H9 (cell line): Measurements from ENCODE around the gene SQOR. TPM values are rescaled to one million over a fixed set of nuclear protein-coding genes. Genes with fewer than 3 reads are reported as not detected.
A peak's percentile ranks its signal among the peaks of the same experiment; 100 is the strongest.

Experiments
- DNase-seq: peaks from one replicate; pipeline ENCODE4 v3.0.0-alpha.2; 2017
- H2AFZ ChIP-seq: one replicate; pipeline ENCODE4 v1.6.1; 2013; ENCODE audit warnings: mild to moderate bottlenecking, low read length, control low read depth, moderate library complexity
- H2AK5ac ChIP-seq: 2 replicates; pipeline ENCODE4 v1.6.1; 2013; ENCODE audit warnings: low read length, control low read depth, mixed read lengths; ENCODE audit not compliant: insufficient read length
- H2BK120ac ChIP-seq: one replicate; pipeline ENCODE4 v1.6.1; 2013; ENCODE audit warnings: low read depth, mild to moderate bottlenecking, low read length, control low read depth, inconsistent platforms; ENCODE audit not compliant: poor library complexity, severe bottlenecking
- H2BK12ac ChIP-seq: 2 replicates; pipeline ENCODE4 v1.6.1; 2013; ENCODE audit warnings: low read length, control low read depth, mixed read lengths, low read depth; ENCODE audit not compliant: insufficient read length
- H2BK15ac ChIP-seq: 2 replicates; pipeline ENCODE4 v1.6.1; 2013; ENCODE audit warnings: low read depth, low read length, control low read depth
- H2BK20ac ChIP-seq: one replicate; pipeline ENCODE4 v1.6.1; 2013; ENCODE audit warnings: low read depth, mild to moderate bottlenecking, low read length, control low read depth, inconsistent platforms; ENCODE audit not compliant: poor library complexity, severe bottlenecking
- H2BK5ac ChIP-seq: 2 replicates; pipeline ENCODE4 v1.6.1; 2013; ENCODE audit warnings: low read length, control low read depth, mixed read lengths; ENCODE audit not compliant: insufficient read length
- H3K14ac ChIP-seq: 2 replicates; pipeline ENCODE4 v1.6.1; 2013; ENCODE audit warnings: low read length, control low read depth; ENCODE audit not compliant: insufficient read depth
- H3K18ac ChIP-seq: 2 replicates; pipeline ENCODE4 v1.6.1; 2013; ENCODE audit warnings: low read depth, mild to moderate bottlenecking, mixed read lengths, low read length, control low read depth; ENCODE audit not compliant: insufficient read length
- H3K23ac ChIP-seq: 2 replicates; pipeline ENCODE4 v1.6.1; 2013; ENCODE audit warnings: low read length, control low read depth, mixed read lengths, low read depth; ENCODE audit not compliant: insufficient read length
- H3K23me2 ChIP-seq: 2 replicates; pipeline ENCODE4 v1.6.1; 2013; ENCODE audit warnings: low read depth, mild to moderate bottlenecking, mixed read lengths, low read length, control low read depth; ENCODE audit not compliant: insufficient read length, poor library complexity, severe bottlenecking
- H3K27ac ChIP-seq: 2 replicates; pipeline ENCODE4 v1.5.1; 2013; ENCODE audit warnings: low read length, control low read depth, mixed read lengths, low read depth; ENCODE audit not compliant: insufficient read length
- H3K27me3 ChIP-seq: 2 replicates; pipeline ENCODE4 v1.6.1; 2013; ENCODE audit warnings: low read length, control low read depth, inconsistent platforms; ENCODE audit not compliant: insufficient read depth
- H3K4ac ChIP-seq: 2 replicates; pipeline ENCODE4 v1.6.1; 2013; ENCODE audit warnings: low read depth, mild to moderate bottlenecking, control low read depth, inconsistent platforms, low read length, moderate library complexity
- H3K4me1 ChIP-seq: 2 replicates; pipeline ENCODE4 v1.6.1; 2013; ENCODE audit warnings: low read length, control low read depth, inconsistent platforms; ENCODE audit not compliant: insufficient read depth
- H3K4me2 ChIP-seq: 2 replicates; pipeline ENCODE4 v1.6.1; 2013; ENCODE audit warnings: low read length, control low read depth, mixed read lengths; ENCODE audit not compliant: insufficient read length, insufficient read depth
- H3K56ac ChIP-seq: 2 replicates; pipeline ENCODE4 v1.6.1; 2013; ENCODE audit warnings: low read depth, mild to moderate bottlenecking, mixed read lengths, low read length, control low read depth; ENCODE audit not compliant: insufficient read length
- H3K79me1 ChIP-seq: 2 replicates; pipeline ENCODE4 v1.6.1; 2013; ENCODE audit warnings: low read depth, mild to moderate bottlenecking, moderate library complexity, low read length, control low read depth, inconsistent platforms; ENCODE audit not compliant: insufficient read depth, poor library complexity, severe bottlenecking
- H3K79me2 ChIP-seq: 2 replicates; pipeline ENCODE4 v1.6.1; 2013; ENCODE audit warnings: low read length, control low read depth, inconsistent platforms; ENCODE audit not compliant: insufficient read depth
- H3K9ac ChIP-seq: 2 replicates; pipeline ENCODE4 v1.6.1; 2013; ENCODE audit warnings: low read length, control low read depth, mixed read lengths; ENCODE audit not compliant: insufficient read length; ENCODE audit errors: extremely low read depth
- H3K9me3 ChIP-seq: one replicate; pipeline ENCODE4 v1.6.1; 2013; ENCODE audit warnings: low read depth, low read length, inconsistent platforms; ENCODE audit not compliant: control insufficient read depth
- H3T11ph ChIP-seq: one replicate; pipeline ENCODE4 v1.6.1; 2013; ENCODE audit warnings: mild to moderate bottlenecking, low read length, control low read depth, inconsistent platforms
- H4K20me1 ChIP-seq: one replicate; pipeline ENCODE4 v1.6.1; 2013; ENCODE audit not compliant: control insufficient read depth, insufficient read length, insufficient read depth
- H4K5ac ChIP-seq: 2 replicates; pipeline ENCODE4 v1.6.1; 2013; ENCODE audit warnings: low read depth, mild to moderate bottlenecking, mixed read lengths, low read length, control low read depth; ENCODE audit not compliant: insufficient read length
- H4K8ac ChIP-seq: replicated peaks from 2 replicates; pipeline ENCODE4 v1.6.1; 2013; ENCODE audit warnings: low read length, control low read depth, mixed read lengths, low read depth; ENCODE audit not compliant: insufficient read length
- H4K91ac ChIP-seq: 2 replicates; pipeline ENCODE4 v1.6.1; 2013; ENCODE audit warnings: low read depth, mild to moderate bottlenecking, moderate library complexity, mixed read lengths, low read length, control low read depth; ENCODE audit not compliant: insufficient read length
- H3K27ac Mint-ChIP-seq, 3 experiments: 2 replicates in 2 of 3; 3 replicates in 1 of 3; pipeline ENCODE4 v1.8.0; 2020 to 2021; ENCODE audit warnings: mixed read lengths in 3 of 3, mild to moderate bottlenecking in 1 of 3, moderate library complexity in 1 of 3
- H3K27me3 Mint-ChIP-seq: 2 replicates; pipeline ENCODE4 v1.8.0; 2021; ENCODE audit warnings: low read depth, mild to moderate bottlenecking, moderate library complexity, mixed read lengths
- H3K36me3 Mint-ChIP-seq, 3 experiments: 2 replicates in 2 of 3; 3 replicates in 1 of 3; pipeline ENCODE4 v1.8.0; 2020 to 2021; ENCODE audit warnings: low read depth in 3 of 3, mixed read lengths in 3 of 3; ENCODE audit not compliant: insufficient read depth in 1 of 3
- H3K4me1 Mint-ChIP-seq, 2 experiments: 2 replicates each; pipeline ENCODE4 v1.8.0; 2020; ENCODE audit warnings: mixed read lengths in 2 of 2
- H3K4me3 Mint-ChIP-seq, 2 experiments: 2 replicates in 1 of 2; 3 replicates in 1 of 2; pipeline ENCODE4 v1.8.0; 2020 to 2021; ENCODE audit warnings: mild to moderate bottlenecking in 2 of 2, mixed read lengths in 2 of 2, moderate library complexity in 1 of 2
- H3K9me3 Mint-ChIP-seq, 2 experiments: 2 replicates in 1 of 2; 3 replicates in 1 of 2; pipeline ENCODE4 v1.8.0; 2020; ENCODE audit warnings: mild to moderate bottlenecking in 2 of 2, mixed read lengths in 2 of 2, moderate library complexity in 1 of 2
- WGBS: extraction: QIAGEN DNeasy Blood & Tissue Kit; methylation state at CpG from one replicate; pipeline ENCODE4 v1.1.7; 2013; ENCODE audit warnings: missing lambda C conversion rate, low lambda C conversion rate, mixed read lengths; ENCODE audit not compliant: insufficient read length; ENCODE audit errors: extremely low coverage; 5-methylcytosine and 5-hydroxymethylcytosine counted together
- total RNA-seq: library from RNA; stranded (reverse); gene quantifications from 2 replicates; pipeline ENCODE4 v1.2.1, GENCODE V29; 2021
- TF ChIP-seq, protein P1 (sequence below): fragments of 200-600 bp; sonication (generic); conservative IDR thresholded peaks from 3 replicates; pipeline ENCODE4 v1.8.0; 2021; ENCODE audit warnings: antibody characterized with exemption, mild to moderate bottlenecking

SQOR gene
- total RNA-seq, 1 experiment from 2014 or later: 0.17 TPM

DNA sequence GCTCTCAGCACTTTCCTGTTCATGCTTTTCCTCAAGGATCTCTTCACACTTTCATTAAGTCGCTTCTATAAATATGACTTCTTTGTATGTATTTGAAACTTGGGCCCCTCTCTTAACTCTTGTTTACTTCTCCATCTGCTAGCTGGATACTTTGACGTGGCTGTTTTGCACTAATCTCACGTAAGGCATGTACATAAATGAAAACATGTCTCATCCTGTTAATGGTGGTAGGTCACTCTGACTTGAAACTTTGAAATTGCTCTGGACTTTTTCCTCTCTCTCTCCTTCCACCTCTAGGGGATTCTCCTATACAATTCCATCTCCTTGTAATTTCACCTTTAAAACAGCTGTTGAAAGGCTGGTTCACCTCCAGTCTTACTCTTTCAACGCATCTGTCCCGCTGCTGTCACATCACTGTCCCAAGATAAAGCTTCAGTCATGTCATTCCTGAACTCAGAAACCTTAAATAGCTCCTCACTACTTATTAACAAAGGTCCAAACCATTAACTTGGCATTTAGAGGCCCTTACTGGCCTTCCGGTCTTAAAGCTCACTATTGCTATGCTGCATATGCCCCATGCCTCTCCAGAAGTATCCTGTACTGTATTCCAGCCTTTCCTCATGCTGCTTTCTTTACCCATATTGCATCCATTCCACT is 46.5 kb upstream of the SQOR start:
- Mint-ChIP-seq H3K36me3 (peaks cover 0 to 8% (median 8%) of the 10 kb centered on the region in 3 experiments; a peak in 4 of 7 replicates), H3K9me3 (no peaks in the 10 kb centered on the region; a peak in 1 of 5 replicates), H3K27me3 (peaks cover 2% of the 10 kb centered on the region; the same call in 1 of the 2 replicates), H3K27ac (peak overlapping the region in 1 of 3 experiments; percentile 33; a peak in 2 of 7 replicates), H3K4me3 (peak overlapping the region; percentile 97 to 98), H3K4me1 (peaks cover 22 to 23% of the 10 kb centered on the region in 2 experiments)
- peak overlapping the region; percentile 96 for H3K9ac ChIP-seq
- H3K14ac ChIP-seq: peak overlapping the region; percentile 56; the same call in 1 of the 2 replicates
- no peak overlapping the region for H2AK5ac ChIP-seq
- no peak overlapping the region for H3K4ac ChIP-seq
- peaks cover 11% of the 10 kb centered on the region for H3K23me2 ChIP-seq
- no peak for DNase-seq
- no peak overlapping the region for H2BK5ac ChIP-seq
- H2BK12ac ChIP-seq: peak overlapping the region; percentile 11
- peak overlapping the region; percentile 94 for H3K27ac ChIP-seq
- no peak overlapping the region for H2BK15ac ChIP-seq
- H2BK20ac ChIP-seq: no peak overlapping the region
- H3T11ph ChIP-seq: no peak overlapping the region
- H3K79me2 ChIP-seq: peaks cover 5% of the 10 kb centered on the region; the same call in 1 of the 2 replicates
- H4K20me1 ChIP-seq: peaks cover 2% of the 10 kb centered on the region
- H2AFZ ChIP-seq: no peak overlapping the region
- peaks cover 10% of the 10 kb centered on the region for H3K79me1 ChIP-seq
- peak overlapping the region; percentile 98 for H3K4me2 ChIP-seq
- no CpG with 5 or more reads among the region's 6 CpGs for WGBS
- no peak overlapping the region for H2BK120ac ChIP-seq
- H4K91ac ChIP-seq: no peak overlapping the region
- TF ChIP-seq, protein P1, sequence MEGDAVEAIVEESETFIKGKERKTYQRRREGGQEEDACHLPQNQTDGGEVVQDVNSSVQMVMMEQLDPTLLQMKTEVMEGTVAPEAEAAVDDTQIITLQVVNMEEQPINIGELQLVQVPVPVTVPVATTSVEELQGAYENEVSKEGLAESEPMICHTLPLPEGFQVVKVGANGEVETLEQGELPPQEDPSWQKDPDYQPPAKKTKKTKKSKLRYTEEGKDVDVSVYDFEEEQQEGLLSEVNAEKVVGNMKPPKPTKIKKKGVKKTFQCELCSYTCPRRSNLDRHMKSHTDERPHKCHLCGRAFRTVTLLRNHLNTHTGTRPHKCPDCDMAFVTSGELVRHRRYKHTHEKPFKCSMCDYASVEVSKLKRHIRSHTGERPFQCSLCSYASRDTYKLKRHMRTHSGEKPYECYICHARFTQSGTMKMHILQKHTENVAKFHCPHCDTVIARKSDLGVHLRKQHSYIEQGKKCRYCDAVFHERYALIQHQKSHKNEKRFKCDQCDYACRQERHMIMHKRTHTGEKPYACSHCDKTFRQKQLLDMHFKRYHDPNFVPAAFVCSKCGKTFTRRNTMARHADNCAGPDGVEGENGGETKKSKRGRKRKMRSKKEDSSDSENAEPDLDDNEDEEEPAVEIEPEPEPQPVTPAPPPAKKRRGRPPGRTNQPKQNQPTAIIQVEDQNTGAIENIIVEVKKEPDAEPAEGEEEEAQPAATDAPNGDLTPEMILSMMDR: no peak
- H4K5ac ChIP-seq: no peak overlapping the region
- no peak overlapping the region for H3K56ac ChIP-seq
- 0 out of 2 replicates have a peak, but pooled peaks cover 3% of the 10 kb centered on the region for H3K4me1 ChIP-seq
- no peak overlapping the region for H3K18ac ChIP-seq
- peak overlapping the region; percentile 58 for H3K23ac ChIP-seq
- no peaks in the 10 kb centered on the region for H3K9me3 ChIP-seq
- H3K27me3 ChIP-seq: no peaks in the 10 kb centered on the region
- H4K8ac ChIP-seq: no peak overlapping the region
